HG03135 (cell line): ENCODE measurements around the gene PPP1R1C.

Source experiments
- ATAC-seq: cut with Tn5 transposase; IDR thresholded peaks from one replicate; pipeline ENCODE4 v1.9.1; 2021; ENCODE audit warnings: mild to moderate bottlenecking, moderate library complexity; ENCODE audit not compliant: unreplicated experiment

The PPP1R1C gene

DNA sequence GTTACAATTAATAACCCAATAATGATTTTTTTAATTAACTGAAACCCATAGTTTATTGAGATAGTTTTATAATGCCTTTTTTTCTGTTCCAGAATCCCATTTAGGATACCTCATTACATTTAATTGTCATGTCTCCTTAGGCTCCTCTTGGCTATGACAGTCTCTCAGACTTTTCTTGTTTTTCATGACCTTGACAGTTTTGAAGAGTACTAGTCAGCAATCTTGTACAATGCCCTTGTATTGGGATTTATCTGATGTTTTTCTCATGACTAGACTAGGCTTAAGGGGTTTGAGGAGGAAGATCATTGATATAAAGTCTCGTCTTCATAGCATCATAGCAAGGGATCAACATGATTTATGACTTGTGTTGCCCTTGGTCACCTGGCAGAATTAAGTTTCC is 72.4 kb downstream of the PPP1R1C start:
- ATAC-seq = no peak

DNA sequence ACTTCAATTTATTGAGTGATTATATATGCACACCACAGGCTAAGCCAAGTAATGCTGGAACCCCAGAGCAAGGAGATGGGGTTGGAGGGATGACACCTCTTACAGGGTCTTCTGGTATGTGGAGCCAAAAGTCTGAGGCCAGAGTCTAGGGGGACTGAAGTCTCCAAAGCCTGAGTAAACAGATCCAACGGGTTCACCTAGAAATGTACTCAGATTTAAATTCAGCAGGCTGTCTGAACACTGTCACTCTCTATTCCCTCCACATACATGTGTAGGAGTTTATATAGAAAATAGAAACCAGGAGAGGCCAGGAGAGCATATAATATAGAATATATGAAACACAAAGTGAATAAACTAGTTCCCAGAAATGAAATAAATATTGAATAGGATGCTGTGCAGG is 76.1 kb downstream of the PPP1R1C start:
- ATAC-seq = no peak

GRCh38 chr2:182062329-182062972 is 76.8 kb downstream of the PPP1R1C start:
- ATAC-seq = no peak

GRCh38 chr2:182064019-182064778 is 78.5 kb downstream of the PPP1R1C start:
- ATAC-seq = no peak

DNA sequence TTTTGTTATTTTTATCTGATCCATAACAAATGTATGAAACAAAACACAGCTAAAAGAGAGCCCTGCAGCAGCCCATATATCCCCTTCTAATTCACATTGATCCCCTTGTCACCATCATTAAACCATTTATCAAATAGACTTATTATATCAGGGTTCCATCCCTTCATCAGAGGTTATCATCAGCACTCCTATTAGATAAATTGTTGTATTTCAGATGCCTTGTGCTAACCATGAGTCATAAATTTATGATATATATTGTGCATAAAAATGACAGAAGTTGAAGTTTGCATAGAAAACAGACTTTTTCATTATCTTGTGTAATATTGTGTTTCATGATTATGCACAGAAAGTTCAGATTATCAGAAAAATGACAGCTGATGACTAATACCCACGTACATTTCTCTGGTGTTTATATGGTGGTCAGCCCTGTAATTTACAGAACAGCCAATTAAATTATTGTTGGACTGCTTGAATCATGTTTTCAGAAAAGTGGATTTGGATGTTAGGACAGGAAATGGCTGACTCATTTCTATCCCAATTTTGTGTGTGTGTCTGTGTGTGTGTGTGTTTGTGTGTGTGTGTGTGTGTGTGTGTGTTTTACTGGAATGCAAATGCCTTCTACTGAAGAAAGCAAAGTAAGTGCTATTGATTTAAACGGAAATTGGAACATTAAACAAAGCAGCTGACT is 80.9 kb downstream of the PPP1R1C start:
- ATAC-seq = no peak

- no peak for ATAC-seq
Measured at GRCh38 chr2:182067393-182067792, 81.7 kb downstream of the PPP1R1C start.

GRCh38 chr2:182068811-182069210 is 83.2 kb downstream of the PPP1R1C start:
- no peak for ATAC-seq

GRCh38 chr2:182069416-182069815 is 83.8 kb downstream of the PPP1R1C start:
- no peak for ATAC-seq

- ATAC-seq = no peak
Measured at GRCh38 chr2:182069908-182070307, 84.3 kb downstream of the PPP1R1C start.

DNA sequence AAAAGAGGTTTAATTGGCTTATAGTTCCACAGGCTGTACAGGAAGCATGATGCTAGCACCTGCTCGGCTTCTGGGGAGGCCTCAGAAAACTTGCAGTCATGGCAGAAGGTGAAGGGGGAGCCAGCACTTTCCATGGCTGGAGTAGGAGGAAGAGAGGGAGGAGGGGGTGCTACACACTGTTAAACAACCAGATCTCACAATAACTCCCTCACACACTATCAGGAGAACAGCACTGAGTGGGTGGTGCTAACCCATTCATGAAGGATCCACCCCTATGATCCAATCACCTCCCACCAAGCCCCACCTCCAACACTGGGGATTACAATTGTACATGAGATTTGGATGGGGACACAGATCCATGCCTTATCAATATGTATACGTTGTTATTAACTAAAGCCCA is 85.1 kb downstream of the PPP1R1C start:
- no peak for ATAC-seq

DNA sequence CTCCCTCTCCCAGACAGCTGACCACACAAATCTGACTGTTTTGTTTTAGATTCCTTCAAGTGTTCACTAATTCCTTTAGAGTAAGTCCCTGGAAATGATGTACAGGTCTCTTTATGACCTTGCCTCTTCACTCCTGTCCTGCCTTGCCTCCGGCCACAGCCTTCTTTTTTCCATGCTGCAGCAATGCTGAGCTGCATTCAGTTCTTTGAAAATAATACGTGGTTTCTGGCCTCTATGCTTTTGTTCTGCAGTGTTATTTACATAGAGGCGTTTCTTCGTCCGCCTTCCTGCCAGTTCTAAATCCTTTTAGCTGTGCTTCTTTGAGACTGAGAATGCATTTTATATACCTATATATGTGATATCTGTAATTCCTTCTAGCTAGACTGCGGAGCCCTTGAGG is 87.2 kb downstream of the PPP1R1C start:
- no peak for ATAC-seq

- no peak for ATAC-seq
Measured at GRCh38 chr2:182073613-182074012, 88.0 kb downstream of the PPP1R1C start.

GRCh38 chr2:182077023-182077422 is 91.4 kb downstream of the PPP1R1C start:
- no peak for ATAC-seq

GRCh38 chr2:182077448-182078142 is 91.9 kb downstream of the PPP1R1C start:
- ATAC-seq = peak; percentile 62

- ATAC-seq = no peak
Measured at GRCh38 chr2:182078988-182079602, 93.4 kb downstream of the PPP1R1C start.

DNA sequence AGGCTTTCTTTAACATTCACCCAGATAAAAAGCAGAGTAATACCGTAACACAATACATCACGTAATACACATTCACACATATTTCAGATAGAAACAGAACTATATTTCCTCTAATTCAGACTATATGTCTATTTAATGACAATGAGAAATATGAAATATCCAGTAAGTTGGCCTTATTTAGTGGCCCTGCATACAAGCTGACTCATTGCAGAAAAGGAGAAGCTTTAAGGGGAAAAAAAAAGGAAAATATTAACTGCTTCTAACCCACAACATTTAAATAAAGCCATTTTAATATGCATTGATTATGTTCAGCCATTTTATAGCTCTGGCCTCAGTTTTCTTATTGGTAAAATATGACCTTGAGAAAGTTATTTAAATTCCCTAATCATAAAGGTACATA is 94.8 kb downstream of the PPP1R1C start:
- ATAC-seq = no peak

DNA sequence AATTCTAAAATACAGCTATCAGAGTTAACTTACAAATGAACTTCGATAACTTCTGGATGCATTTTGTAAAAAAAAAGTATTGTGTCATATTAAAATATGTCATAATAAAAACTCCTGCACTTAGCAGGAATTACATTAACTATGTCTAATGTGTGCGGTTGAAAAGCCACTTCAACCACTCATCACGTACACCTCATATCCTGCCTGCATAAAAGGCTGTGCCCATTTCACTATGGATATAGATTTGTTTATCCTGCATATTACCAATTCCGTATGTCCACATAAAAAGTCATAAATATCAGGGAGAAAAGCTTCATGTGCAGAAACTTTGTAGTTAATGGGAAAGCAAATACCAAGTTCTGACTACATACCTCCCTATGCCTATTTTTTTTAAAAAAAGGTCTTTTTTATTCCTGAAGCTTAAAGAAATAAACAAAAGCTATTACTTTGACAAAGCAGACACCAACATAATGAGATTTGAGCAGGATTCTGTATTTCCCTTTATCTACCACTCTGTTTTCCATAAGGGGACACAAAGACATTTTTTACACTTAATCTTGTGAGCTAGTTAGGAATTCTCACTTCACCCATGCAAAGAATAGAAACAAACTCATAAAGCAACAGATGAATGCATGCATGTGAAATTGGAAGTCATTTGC is 96.1 kb downstream of the PPP1R1C start:
- no peak for ATAC-seq

DNA sequence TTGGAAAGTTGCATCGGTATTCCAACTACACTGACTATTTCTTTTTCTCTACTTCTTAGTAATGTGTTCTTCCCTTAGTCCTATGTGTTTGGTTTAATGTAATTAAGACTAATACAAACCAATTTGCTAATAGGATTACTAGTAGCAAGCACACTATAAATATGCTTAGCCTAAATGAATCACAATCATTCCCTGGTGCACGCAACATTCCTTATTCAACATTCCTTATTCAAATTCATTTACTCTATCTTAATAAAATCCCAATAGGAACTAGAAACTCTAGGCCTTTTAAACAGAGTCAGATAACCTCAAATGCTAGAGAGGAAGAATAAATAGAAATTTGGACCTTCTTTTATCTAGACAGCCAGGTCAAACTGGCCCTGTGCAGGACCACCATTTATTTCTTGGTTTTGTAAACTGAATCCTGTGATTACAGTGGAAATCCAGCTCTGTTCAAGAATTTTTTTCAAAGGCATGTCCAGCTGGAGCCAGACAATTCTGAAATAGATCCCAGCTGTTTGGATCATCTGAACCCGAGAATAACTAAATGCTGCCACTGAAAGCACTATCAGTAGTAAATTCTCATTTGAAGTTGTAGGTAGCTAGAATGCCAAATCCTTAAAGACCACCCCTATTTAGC is 103.1 kb downstream of the PPP1R1C start:
- no peak for ATAC-seq

DNA sequence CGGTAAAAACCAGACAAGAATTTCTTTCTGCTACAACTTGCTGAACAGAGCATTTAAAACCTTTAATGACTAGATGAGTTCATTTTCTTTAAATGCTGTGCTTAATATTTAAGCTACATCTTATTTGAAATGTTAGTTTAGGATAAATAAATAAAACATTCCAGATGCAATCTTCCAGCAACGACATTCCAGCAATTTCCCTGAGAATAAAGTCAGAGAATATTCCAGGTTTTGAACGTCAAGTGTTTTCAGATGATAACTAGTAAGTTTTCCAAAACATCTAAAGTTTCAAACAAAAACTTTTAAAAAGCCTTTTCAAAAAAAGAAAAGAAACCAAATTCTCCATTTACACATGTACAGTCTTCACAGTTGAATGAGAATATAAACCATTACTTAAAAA is 104.8 kb downstream of the PPP1R1C start:
- ATAC-seq = no peak

GRCh38 chr2:182097571-182098164 is 112.0 kb downstream of the PPP1R1C start:
- no peak for ATAC-seq
